Caco-2 (cell line): Measurements from ENCODE around the gene RAP1A. TPM values are rescaled to one million over a fixed set of nuclear protein-coding genes. Genes with fewer than 3 reads are reported as not detected.

Experiments
- BruUV-seq: library from RNA; stranded (reverse); fragments of 400-500 nt; replicated peaks from 2 replicates; lab custom pipeline; 2021; lab: Mats Ljungman, UMichigan
- CTCF ChIA-PET: fragments of 300-600 bp; sonication (Branson Sonifier 250); formaldehyde crosslinking; loops from one replicate; lab custom pipeline; 2022; ENCODE audit warnings: antibody characterized with exemption; lab: Charles Lee
- POLR2A ChIA-PET: fragments of 300-600 bp; sonication (Branson Sonifier 250); formaldehyde crosslinking; loops from one replicate; lab custom pipeline; 2022; ENCODE audit warnings: antibody characterized with exemption; lab: Charles Lee
- DNase-seq, 2 experiments: peaks; one replicate each; pipeline versions ENCODE4 v3.0.0 to v3.0.0-alpha.2; 2020 to 2022
- H3K27me3 ChIP-seq: replicated peaks from 2 replicates; pipeline ENCODE4 v1.6.0; 2011; ENCODE audit warnings: low read length; ENCODE audit not compliant: control insufficient read depth, insufficient read depth
- H3K36me3 ChIP-seq: 2 replicates; pipeline ENCODE4 v1.5.1; 2011; ENCODE audit warnings: low read length; ENCODE audit not compliant: control insufficient read depth, insufficient read depth
- H3K4me1 ChIP-seq: fragments of 250-450 bp; sonication (Bioruptor Pico); 2 replicates; pipeline ENCODE4 v1.5.1; 2020; ENCODE audit warnings: mild to moderate bottlenecking
- H3K4me3 ChIP-seq: 2 replicates; pipeline ENCODE4 v1.5.1; 2011; ENCODE audit warnings: low read depth, mild to moderate bottlenecking, control low read depth, low read length
- H3K9me3 ChIP-seq: fragments of 250-450 bp; sonication (Bioruptor Pico); 2 replicates; pipeline ENCODE4 v1.5.1; 2020; ENCODE audit warnings: mild to moderate bottlenecking, moderate library complexity
- H3K27ac Mint-ChIP-seq: one replicate; pipeline ENCODE4 v1.8.0; 2022; ENCODE audit warnings: mixed read lengths; ENCODE audit not compliant: unreplicated experiment
- H3K27me3 Mint-ChIP-seq: one replicate; pipeline ENCODE4 v1.8.0; 2022; ENCODE audit warnings: mixed read lengths; ENCODE audit not compliant: insufficient read depth, unreplicated experiment
- H3K36me3 Mint-ChIP-seq: one replicate; pipeline ENCODE4 v1.8.0; 2022; ENCODE audit warnings: mild to moderate bottlenecking, mixed read lengths; ENCODE audit not compliant: insufficient read depth, unreplicated experiment
- H3K4me1 Mint-ChIP-seq: one replicate; pipeline ENCODE4 v1.8.0; 2022; ENCODE audit warnings: low read depth, mixed read lengths; ENCODE audit not compliant: unreplicated experiment
- H3K4me3 Mint-ChIP-seq: one replicate; pipeline ENCODE4 v1.8.0; 2022; ENCODE audit warnings: mild to moderate bottlenecking, moderate library complexity, mixed read lengths; ENCODE audit not compliant: unreplicated experiment
- H3K9me3 Mint-ChIP-seq: one replicate; pipeline ENCODE4 v1.8.0; 2022; ENCODE audit warnings: mixed read lengths; ENCODE audit not compliant: unreplicated experiment
- CTCF ChIP-seq, 2 experiments: fragments of 200-600 bp in 1 of 2; IDR thresholded peaks; 1 replicate in 1 of 2; 2 replicates in 1 of 2; pipeline versions ENCODE4 v1.5.1 to v1.8.0; 2011 to 2022; ENCODE audit warnings: antibody characterized with exemption in 1 of 2, control low read depth in 1 of 2, inconsistent platforms in 1 of 2, low read depth in 1 of 2, low read length in 1 of 2, mild to moderate bottlenecking in 1 of 2, moderate library complexity in 1 of 2; ENCODE audit not compliant: insufficient read depth in 1 of 2, severe bottlenecking in 1 of 2, unreplicated experiment in 1 of 2
- intact Hi-C: fragments of 100-400 bp; cut with micrococcal nuclease; formaldehyde crosslinking; loops from one replicate; pipeline ENCODE4 v1.10.0; 2022; ENCODE audit not compliant: unreplicated experiment
- total RNA-seq: library from RNA; stranded (reverse); gene quantifications from 2 replicates; pipeline ENCODE4 v1.2.3, GENCODE V29; 2022

Gene RAP1A
- total RNA-seq, 1 experiment from 2014 or later: 64.1 TPM

GRCh38 chr1:111723091-111723806, 103.7 kb downstream of the RAP1A start:
- H3K4me1 ChIP-seq: no peaks in the 10 kb centered on the region
- CTCF ChIA-PET: no interaction called here
- H3K36me3 ChIP-seq: no peaks in the 10 kb centered on the region
- no peak for TF ChIP-seq CTCF (IDR thresholded peaks at IDR 0.05; ENCODE audit: insufficient read depth in 1 of 2, low read depth in 1 of 2, low read length in 1 of 2, severe bottlenecking in 1 of 2, unreplicated experiment in 1 of 2)
- H3K4me3 ChIP-seq: no peak overlapping the region
- intact Hi-C loops: no loop called here
- Mint-ChIP-seq H3K27ac (no peak overlapping the region), H3K27me3 (no peaks in the 10 kb centered on the region), H3K36me3 (peaks cover 23% of the 10 kb centered on the region), H3K4me1 (peaks cover 18% of the 10 kb centered on the region), H3K9me3 (no peaks in the 10 kb centered on the region), H3K4me3 (no peak overlapping the region)
- H3K27me3 ChIP-seq: no peaks in the 10 kb centered on the region
- POLR2A ChIA-PET: no interaction called here
- no TSS peak for BruUV-seq
- no peaks in the 10 kb centered on the region for H3K9me3 ChIP-seq
- no peak for DNase-seq

GRCh38 chr1:111723871-111724270, 104.3 kb downstream of the RAP1A start:
- CTCF ChIA-PET: no interaction called here
- no peaks in the 10 kb centered on the region for H3K36me3 ChIP-seq
- Mint-ChIP-seq H3K27ac (no peak overlapping the region), H3K9me3 (no peaks in the 10 kb centered on the region), H3K27me3 (no peaks in the 10 kb centered on the region), H3K36me3 (peaks cover 21% of the 10 kb centered on the region), H3K4me3 (no peak overlapping the region), H3K4me1 (peaks cover 18% of the 10 kb centered on the region)
- H3K4me3 ChIP-seq: no peak overlapping the region
- H3K9me3 ChIP-seq: no peaks in the 10 kb centered on the region
- no peak for TF ChIP-seq CTCF (IDR thresholded peaks at IDR 0.05; ENCODE audit: insufficient read depth in 1 of 2, low read depth in 1 of 2, low read length in 1 of 2, severe bottlenecking in 1 of 2, unreplicated experiment in 1 of 2)
- POLR2A ChIA-PET: no interaction called here
- DNase-seq: no peak
- no peaks in the 10 kb centered on the region for H3K4me1 ChIP-seq
- no peaks in the 10 kb centered on the region for H3K27me3 ChIP-seq
- BruUV-seq: TSS peak; percentile 16
- intact Hi-C loops: no loop called here

- Mint-ChIP-seq H3K36me3 (peaks cover 17% of the 10 kb centered on the region), H3K4me3 (no peak overlapping the region), H3K4me1 (peaks cover 20% of the 10 kb centered on the region), H3K27ac (no peak overlapping the region), H3K27me3 (no peaks in the 10 kb centered on the region), H3K9me3 (no peaks in the 10 kb centered on the region)
- no peak for DNase-seq
- no peaks in the 10 kb centered on the region for H3K27me3 ChIP-seq
- H3K4me1 ChIP-seq: no peaks in the 10 kb centered on the region
- H3K4me3 ChIP-seq: no peak overlapping the region
- H3K9me3 ChIP-seq: no peaks in the 10 kb centered on the region
- POLR2A ChIA-PET: no interaction called here
- TF ChIP-seq CTCF (IDR thresholded peaks at IDR 0.05; ENCODE audit: insufficient read depth in 1 of 2, low read depth in 1 of 2, low read length in 1 of 2, severe bottlenecking in 1 of 2, unreplicated experiment in 1 of 2): no peak
- CTCF ChIA-PET: interaction anchor here (0.6 kb wide), 1 partner anchor 297 kb away, joined by 3 read pairs; no protein-coding TSS in a partner anchor
- intact Hi-C loops: no loop called here
- no TSS peak for BruUV-seq
- no peaks in the 10 kb centered on the region for H3K36me3 ChIP-seq
Measured at GRCh38 chr1:111725192-111725591, 105.6 kb downstream of the RAP1A start.
